ENCODE results near the gene KRTAP5-1. TPM values are rescaled to one million over a fixed set of nuclear protein-coding genes. Genes with fewer than 3 reads are reported as not detected.
"Not testable (repeated sequence)": the region's sequence is repeated elsewhere in the genome, so short reads cannot be mapped to it uniquely, and the experiment has no call there.

Gene KRTAP5-1
- total RNA-seq, 1 experiment from 2014 or later, result not detected

DNA sequence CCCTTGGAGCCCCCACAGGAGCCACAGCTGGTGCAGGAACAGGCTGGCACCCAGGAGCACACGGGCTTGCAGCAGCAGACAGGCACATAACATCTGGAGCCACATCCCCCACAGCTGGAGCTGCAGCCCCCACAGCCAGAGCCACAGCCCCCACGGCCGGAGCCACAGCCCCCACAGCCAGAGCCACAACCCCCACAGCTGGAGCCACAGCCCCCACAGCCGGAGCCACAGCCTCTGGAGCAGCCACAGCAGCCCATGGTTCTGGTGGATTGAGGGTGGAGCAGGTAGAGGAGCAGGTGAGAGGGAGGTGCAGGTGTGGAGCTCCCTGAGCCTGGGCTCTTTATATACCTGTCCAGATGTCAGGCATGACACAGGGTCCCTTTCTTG is 12.9 kb upstream of the KRTAP5-1 start, which contains the start of gene KRTAP5-2:
KRTAP5-2 (minus strand) TSS at position 301 of the 387 bp plus-strand sequence; CDS start at position 257, 44 bp downstream.
- Histone ChIP-seq H3K27ac (ENCODE audit: low read length) (no peak within 1 kb of the TSS), H3K9me2 (replicated peaks; ENCODE audit: low read length) (no peaks in the 10 kb centered on the region), H3K4me1 (ENCODE audit: insufficient read depth, low read length) (no peaks in the 10 kb centered on the region), H3K4me3 (ENCODE audit: low read length) (no peak within 1 kb of the TSS), H4K20me1 (ENCODE audit: low read length) (no peaks in the 10 kb centered on the region), H3K36me3 (ENCODE audit: low read depth, low read length) (no peaks in the 10 kb centered on the region), H3K79me2 (ENCODE audit: low read length) (no peaks in the 10 kb centered on the region), H3K9ac (ENCODE audit: low read length) (no peak within 1 kb of the TSS), H3K9me3 (ENCODE audit: low read length) (no peaks in the 10 kb centered on the region), H2AFZ (ENCODE audit: low read length) (no peak within 1 kb of the TSS), H3K27me3 (ENCODE audit: low read length) (peaks cover 30% of the 10 kb centered on the region), H3K4me2 (ENCODE audit: low read length) (no peak within 1 kb of the TSS), H3F3A (ENCODE audit: low read length, unreplicated experiment) (no peaks in the 10 kb centered on the region)
- BruUV-seq (replicated peaks), result no TSS peak
- ChIA-PET POLR2A (ENCODE audit: unreplicated experiment) (no interaction called here), CTCF (interaction anchor here (0.7 kb wide), 1 partner anchor 499 kb away, joined by 3 read pairs; no protein-coding TSS in a partner anchor)
- no peak for TF ChIP-seq EZH2 (IDR thresholded peaks at IDR 0.05; ENCODE audit: low read length, unreplicated experiment)
- TF ChIP-seq EZH2phosphoT487 (IDR thresholded peaks at IDR 0.05; ENCODE audit: borderline replicate concordance, low read length), result no peak
- TF ChIP-seq, protein P1, sequence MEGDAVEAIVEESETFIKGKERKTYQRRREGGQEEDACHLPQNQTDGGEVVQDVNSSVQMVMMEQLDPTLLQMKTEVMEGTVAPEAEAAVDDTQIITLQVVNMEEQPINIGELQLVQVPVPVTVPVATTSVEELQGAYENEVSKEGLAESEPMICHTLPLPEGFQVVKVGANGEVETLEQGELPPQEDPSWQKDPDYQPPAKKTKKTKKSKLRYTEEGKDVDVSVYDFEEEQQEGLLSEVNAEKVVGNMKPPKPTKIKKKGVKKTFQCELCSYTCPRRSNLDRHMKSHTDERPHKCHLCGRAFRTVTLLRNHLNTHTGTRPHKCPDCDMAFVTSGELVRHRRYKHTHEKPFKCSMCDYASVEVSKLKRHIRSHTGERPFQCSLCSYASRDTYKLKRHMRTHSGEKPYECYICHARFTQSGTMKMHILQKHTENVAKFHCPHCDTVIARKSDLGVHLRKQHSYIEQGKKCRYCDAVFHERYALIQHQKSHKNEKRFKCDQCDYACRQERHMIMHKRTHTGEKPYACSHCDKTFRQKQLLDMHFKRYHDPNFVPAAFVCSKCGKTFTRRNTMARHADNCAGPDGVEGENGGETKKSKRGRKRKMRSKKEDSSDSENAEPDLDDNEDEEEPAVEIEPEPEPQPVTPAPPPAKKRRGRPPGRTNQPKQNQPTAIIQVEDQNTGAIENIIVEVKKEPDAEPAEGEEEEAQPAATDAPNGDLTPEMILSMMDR (conservative IDR thresholded peaks at IDR 0.05; ENCODE audit: low read depth, low read length), result no peak
- DNase-seq, result no peak
- intact Hi-C loops (cut with micrococcal nuclease), result no loop called here
- ATAC-seq, result no peak

DNA sequence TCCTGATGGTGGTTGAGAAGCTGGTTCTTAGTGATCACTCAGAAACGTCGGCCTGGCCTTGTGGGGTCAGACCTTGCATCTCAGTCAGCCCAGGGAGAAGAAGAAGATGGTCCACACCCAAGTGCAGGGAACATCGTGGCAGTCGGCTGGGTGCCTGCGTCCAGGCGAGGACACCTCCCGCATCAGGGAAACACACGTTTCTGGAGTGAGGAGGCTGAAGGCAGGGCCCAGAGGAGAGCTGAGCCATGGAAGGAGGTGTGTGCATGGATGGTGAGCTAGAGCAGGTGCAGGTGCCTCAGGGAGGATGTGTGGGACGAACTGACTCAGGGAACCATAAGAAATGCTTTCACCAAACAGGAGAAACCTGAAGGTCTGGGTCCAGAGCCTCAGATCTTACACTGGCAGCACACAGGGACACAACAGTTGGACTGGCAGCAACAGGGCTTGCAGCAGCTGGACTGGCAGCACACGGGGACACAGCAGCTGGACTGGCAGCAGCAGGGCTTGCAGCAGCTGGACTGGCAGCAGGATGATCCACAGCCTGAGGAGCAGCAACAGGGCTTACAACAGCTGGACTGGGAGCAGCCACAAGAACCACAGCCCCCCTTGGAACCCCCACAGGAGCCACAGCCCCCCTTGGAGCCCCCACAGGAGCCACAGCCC is 12.4 kb upstream of the KRTAP5-1 start:
- ChIA-PET CTCF (interaction anchor here (0.7 kb wide), 1 partner anchor 500 kb away, joined by 3 read pairs; no protein-coding TSS in a partner anchor), POLR2A (ENCODE audit: unreplicated experiment) (no interaction called here)
- Histone ChIP-seq H3K27me3 (ENCODE audit: low read length) (peaks cover 33% of the 10 kb centered on the region), H3K79me2 (ENCODE audit: low read length) (no peaks in the 10 kb centered on the region), H4K20me1 (ENCODE audit: low read length) (no peaks in the 10 kb centered on the region), H3F3A (ENCODE audit: low read length, unreplicated experiment) (no peaks in the 10 kb centered on the region), H3K9ac (ENCODE audit: low read length) (no peak overlapping the region), H3K36me3 (ENCODE audit: low read depth, low read length) (no peaks in the 10 kb centered on the region), H3K4me1 (ENCODE audit: insufficient read depth, low read length) (no peaks in the 10 kb centered on the region), H3K27ac (ENCODE audit: low read length) (no peak overlapping the region), H2AFZ (ENCODE audit: low read length) (no peak overlapping the region), H3K4me2 (ENCODE audit: low read length) (no peak overlapping the region), H3K9me3 (ENCODE audit: low read length) (no peaks in the 10 kb centered on the region), H3K4me3 (ENCODE audit: low read length) (no peak overlapping the region), H3K9me2 (replicated peaks; ENCODE audit: low read length) (no peaks in the 10 kb centered on the region)
- no TSS peak for BruUV-seq (replicated peaks)
- TF ChIP-seq EZH2 (IDR thresholded peaks at IDR 0.05; ENCODE audit: low read length, unreplicated experiment) (no peak), EZH2phosphoT487 (IDR thresholded peaks at IDR 0.05; ENCODE audit: borderline replicate concordance, low read length) (no peak)
- TF ChIP-seq, protein P1 (conservative IDR thresholded peaks at IDR 0.05; ENCODE audit: low read depth, low read length), result no peak
- peak; percentile 6 for DNase-seq
- intact Hi-C loops (cut with micrococcal nuclease), result no loop called here
- ATAC-seq, result no peak

DNA sequence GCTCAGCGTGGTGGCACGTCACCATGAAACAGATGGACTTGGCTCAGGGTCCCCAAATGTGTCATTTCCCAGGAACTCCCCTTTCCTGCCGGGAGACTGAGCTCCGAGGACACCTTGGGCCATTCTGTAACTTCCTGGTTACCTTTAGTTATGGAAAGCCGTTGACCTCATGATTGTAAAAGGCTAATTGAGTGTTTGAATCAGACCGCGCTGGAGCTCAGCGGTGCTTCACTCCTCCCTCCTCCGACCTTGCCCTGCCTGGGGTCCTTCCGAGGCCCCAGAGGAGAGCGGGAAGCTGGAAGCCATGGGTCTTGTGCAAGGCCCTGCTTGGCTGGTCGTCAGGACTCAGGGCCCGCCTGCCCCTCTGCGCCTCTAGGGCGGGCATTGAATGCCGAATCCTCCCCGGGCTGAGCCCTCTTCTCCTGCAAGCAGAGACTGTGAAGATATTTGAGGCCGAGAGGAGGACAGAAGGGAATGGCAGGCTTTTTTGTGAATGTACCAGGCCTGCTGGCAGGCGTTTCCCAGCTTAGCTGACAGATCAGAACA is 11.6 kb upstream of the KRTAP5-1 start:
- intact Hi-C loops (cut with micrococcal nuclease); H3K79me2 ChIP-seq (ENCODE audit: low read length); CTCF ChIA-PET; H3K9me2 ChIP-seq (replicated peaks; ENCODE audit: low read length); BruUV-seq (replicated peaks); H3K4me1 ChIP-seq (ENCODE audit: insufficient read depth, low read length); H4K20me1 ChIP-seq (ENCODE audit: low read length); H3K9me3 ChIP-seq (ENCODE audit: low read length); H3K9ac ChIP-seq (ENCODE audit: low read length); H3K4me2 ChIP-seq (ENCODE audit: low read length); H2AFZ ChIP-seq (ENCODE audit: low read length); H3K36me3 ChIP-seq (ENCODE audit: low read depth, low read length); H3F3A ChIP-seq (ENCODE audit: low read length, unreplicated experiment); POLR2A ChIA-PET (ENCODE audit: unreplicated experiment); DNase-seq; ATAC-seq; H3K4me3 ChIP-seq (ENCODE audit: low read length); H3K27ac ChIP-seq (ENCODE audit: low read length): not testable (repeated sequence)
- H3K27me3 ChIP-seq (ENCODE audit: low read length), result peaks cover 30% of the 10 kb centered on the region

DNA sequence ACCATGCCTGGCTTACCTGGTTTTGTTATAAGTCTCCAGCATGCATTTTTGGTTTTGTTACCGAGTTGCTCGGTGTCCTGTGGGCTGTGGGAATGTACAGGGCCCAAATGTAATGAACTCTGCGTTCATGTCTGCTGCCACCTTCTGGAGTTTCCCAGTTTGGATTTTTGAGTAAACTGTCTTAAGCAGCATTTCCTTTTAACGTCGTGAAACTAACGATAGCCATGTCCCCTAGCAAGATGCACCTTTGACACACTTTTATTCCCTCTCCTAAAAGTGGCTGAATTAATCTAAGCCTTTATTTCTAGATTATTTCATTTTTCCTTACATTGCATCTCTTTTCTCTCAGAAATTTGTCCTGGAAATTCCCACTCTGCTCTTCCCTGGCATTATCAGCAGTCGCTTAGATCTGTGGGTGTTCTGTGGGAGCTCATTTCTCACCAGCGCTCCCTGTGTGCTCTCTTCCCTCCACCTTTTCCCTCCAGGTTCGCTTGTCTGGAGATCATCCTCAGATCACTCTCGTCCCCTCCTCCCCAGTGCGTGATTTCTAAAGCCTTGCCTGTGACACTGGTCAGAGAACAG is 11.0 kb upstream of the KRTAP5-1 start:
- POLR2A ChIA-PET (ENCODE audit: unreplicated experiment); H3F3A ChIP-seq (ENCODE audit: low read length, unreplicated experiment); H4K20me1 ChIP-seq (ENCODE audit: low read length); intact Hi-C loops (cut with micrococcal nuclease); H3K27ac ChIP-seq (ENCODE audit: low read length); BruUV-seq (replicated peaks); H3K79me2 ChIP-seq (ENCODE audit: low read length); H3K36me3 ChIP-seq (ENCODE audit: low read depth, low read length); H3K4me2 ChIP-seq (ENCODE audit: low read length); H3K9ac ChIP-seq (ENCODE audit: low read length); H3K9me2 ChIP-seq (replicated peaks; ENCODE audit: low read length); H3K9me3 ChIP-seq (ENCODE audit: low read length); H3K4me3 ChIP-seq (ENCODE audit: low read length); H2AFZ ChIP-seq (ENCODE audit: low read length); H3K4me1 ChIP-seq (ENCODE audit: insufficient read depth, low read length): not testable (repeated sequence)
- peak; percentile 31 for DNase-seq
- CTCF ChIA-PET, result interaction anchor here (0.6 to 1.3 kb wide), 3 partner anchors 9 to 49 kb away, joined by 3 to 6 read pairs (median 4); no protein-coding TSS in a partner anchor
- H3K27me3 ChIP-seq (ENCODE audit: low read length), result peaks cover 24% of the 10 kb centered on the region
- peak; percentile 64 for ATAC-seq
